ENCODE results near the gene DENND1A. TPM values are rescaled to one million over a fixed set of nuclear protein-coding genes. Genes with fewer than 3 reads are reported as not detected.

Gene DENND1A
- total RNA-seq, 2 experiments from 2014 or later = 21.9 to 23.3 TPM

DNA sequence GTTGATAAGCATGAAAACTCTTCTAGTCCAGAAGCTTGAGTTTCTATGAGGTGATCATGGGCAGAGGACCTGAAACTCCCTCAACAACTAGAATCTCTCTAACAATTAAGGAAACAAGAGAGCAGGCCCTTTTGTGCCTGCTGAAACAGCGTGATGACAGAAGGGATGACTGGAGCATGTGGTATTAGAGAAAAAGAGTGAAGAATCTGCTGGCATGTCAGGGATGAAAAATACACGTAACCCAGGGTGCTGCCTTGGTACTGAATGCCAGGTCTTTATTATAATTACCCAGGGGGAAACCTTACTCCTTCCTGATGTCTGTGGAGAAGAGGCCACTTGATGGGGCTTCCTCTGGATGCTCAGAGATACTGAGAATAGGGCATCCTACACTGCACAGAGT is 406.1 kb downstream of the DENND1A start:
- Mint-ChIP-seq H3K4me3 (no peak overlapping the region), H3K27ac (no peak overlapping the region), H3K9me3 (no peaks in the 10 kb centered on the region), H3K36me3 (ENCODE audit: low read depth) (peaks cover 1% of the 10 kb centered on the region), H3K27me3 (no peaks in the 10 kb centered on the region), H3K4me1 (ENCODE audit: low read depth) (no peaks in the 10 kb centered on the region)
- ChIA-PET CTCF (no interaction called here), POLR2A (no interaction called here)
- DNase-seq (no peak), ATAC-seq (no peak)
- TF ChIP-seq, protein P1, sequence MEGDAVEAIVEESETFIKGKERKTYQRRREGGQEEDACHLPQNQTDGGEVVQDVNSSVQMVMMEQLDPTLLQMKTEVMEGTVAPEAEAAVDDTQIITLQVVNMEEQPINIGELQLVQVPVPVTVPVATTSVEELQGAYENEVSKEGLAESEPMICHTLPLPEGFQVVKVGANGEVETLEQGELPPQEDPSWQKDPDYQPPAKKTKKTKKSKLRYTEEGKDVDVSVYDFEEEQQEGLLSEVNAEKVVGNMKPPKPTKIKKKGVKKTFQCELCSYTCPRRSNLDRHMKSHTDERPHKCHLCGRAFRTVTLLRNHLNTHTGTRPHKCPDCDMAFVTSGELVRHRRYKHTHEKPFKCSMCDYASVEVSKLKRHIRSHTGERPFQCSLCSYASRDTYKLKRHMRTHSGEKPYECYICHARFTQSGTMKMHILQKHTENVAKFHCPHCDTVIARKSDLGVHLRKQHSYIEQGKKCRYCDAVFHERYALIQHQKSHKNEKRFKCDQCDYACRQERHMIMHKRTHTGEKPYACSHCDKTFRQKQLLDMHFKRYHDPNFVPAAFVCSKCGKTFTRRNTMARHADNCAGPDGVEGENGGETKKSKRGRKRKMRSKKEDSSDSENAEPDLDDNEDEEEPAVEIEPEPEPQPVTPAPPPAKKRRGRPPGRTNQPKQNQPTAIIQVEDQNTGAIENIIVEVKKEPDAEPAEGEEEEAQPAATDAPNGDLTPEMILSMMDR (IDR thresholded peaks at IDR 0.05) = no peak
- intact Hi-C loops (cut with micrococcal nuclease) = loop anchor here (10.0 kb wide), 1 partner anchor 119 kb away; no protein-coding TSS in a partner anchor

DNA sequence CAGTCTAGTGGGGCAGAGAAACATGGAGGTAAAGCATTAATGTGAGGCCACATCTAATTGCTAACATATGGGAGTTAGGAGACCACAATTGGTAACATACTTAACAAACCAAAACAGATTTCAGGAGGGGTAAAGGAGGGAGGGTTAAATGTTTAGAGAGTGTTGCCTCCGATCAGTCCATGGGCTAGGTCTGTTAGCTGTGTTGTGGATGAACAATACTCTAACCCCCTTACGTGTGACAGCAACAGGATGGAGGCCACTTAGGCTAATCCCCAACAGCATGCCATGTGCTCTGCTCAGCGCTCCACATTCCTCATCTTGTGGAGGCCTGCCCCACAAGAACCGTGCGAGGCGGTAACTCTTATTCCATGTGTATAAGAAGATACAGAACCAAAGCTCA is 406.9 kb downstream of the DENND1A start:
- POLR2A ChIA-PET = no interaction called here
- Mint-ChIP-seq H3K27me3 (no peaks in the 10 kb centered on the region), H3K27ac (no peak overlapping the region), H3K4me3 (no peak overlapping the region), H3K9me3 (no peaks in the 10 kb centered on the region), H3K36me3 (ENCODE audit: low read depth) (no peaks in the 10 kb centered on the region), H3K4me1 (ENCODE audit: low read depth) (no peaks in the 10 kb centered on the region)
- TF ChIP-seq, protein P1 (IDR thresholded peaks at IDR 0.05) = no peak
- no peak for DNase-seq
- intact Hi-C loops (cut with micrococcal nuclease) = loop anchor here (10.0 kb wide), 1 partner anchor 118 kb away; no protein-coding TSS in a partner anchor
- CTCF ChIA-PET = interaction anchor here (0.7 kb wide), 1 partner anchor 135 kb away, joined by 3 read pairs; no protein-coding TSS in a partner anchor
- no peak for ATAC-seq

DNA sequence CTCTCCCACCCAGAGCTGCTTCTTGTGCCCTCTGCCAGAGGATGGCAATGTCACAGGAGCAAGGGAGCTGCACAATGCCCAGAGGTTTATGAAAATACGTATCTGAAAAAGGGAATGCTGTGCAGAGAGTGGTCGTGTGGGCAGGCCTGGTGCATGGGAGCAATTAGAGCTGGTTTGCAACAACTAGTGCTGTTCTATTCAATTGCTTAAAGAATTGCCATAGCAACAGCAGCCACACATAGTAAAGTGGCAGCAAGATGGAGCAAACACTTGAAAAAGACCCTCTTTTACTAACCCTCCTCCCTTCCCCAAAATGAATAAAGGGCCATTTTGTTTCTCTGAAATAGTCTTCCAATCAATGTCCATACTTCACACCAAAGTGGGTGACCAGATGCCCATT is 407.7 kb downstream of the DENND1A start:
- ATAC-seq = no peak
- intact Hi-C loops (cut with micrococcal nuclease) = loop anchor here (10.0 kb wide), 1 partner anchor 117 kb away; no protein-coding TSS in a partner anchor
- ChIA-PET CTCF (no interaction called here), POLR2A (no interaction called here)
- Mint-ChIP-seq H3K4me3 (no peak overlapping the region), H3K36me3 (ENCODE audit: low read depth) (no peaks in the 10 kb centered on the region), H3K27ac (no peak overlapping the region), H3K9me3 (no peaks in the 10 kb centered on the region), H3K27me3 (no peaks in the 10 kb centered on the region), H3K4me1 (ENCODE audit: low read depth) (no peaks in the 10 kb centered on the region)
- DNase-seq = no peak
- TF ChIP-seq, protein P1 (IDR thresholded peaks at IDR 0.05) = no peak

DNA sequence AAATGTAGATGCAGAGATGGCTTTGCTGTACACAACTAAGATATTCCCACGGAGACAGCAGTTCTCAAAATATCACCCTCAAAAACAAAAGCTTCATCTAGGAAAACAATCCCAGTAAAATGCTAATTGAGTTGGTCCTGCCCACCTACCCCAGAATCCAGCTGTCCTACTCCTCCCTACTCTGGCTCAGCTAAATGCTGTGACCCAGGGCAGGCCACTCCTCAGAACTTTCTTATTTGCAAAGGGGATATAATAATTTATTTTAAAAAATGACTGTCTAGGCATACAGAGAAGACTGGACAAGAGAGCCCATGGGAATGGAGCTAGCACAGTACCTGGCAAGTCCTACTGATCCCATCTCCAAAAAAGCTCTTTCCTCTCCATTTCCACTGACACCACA is 411.6 kb downstream of the DENND1A start:
- Mint-ChIP-seq H3K27ac (no peak overlapping the region), H3K9me3 (no peaks in the 10 kb centered on the region), H3K27me3 (no peaks in the 10 kb centered on the region), H3K4me1 (ENCODE audit: low read depth) (no peaks in the 10 kb centered on the region), H3K4me3 (no peak overlapping the region), H3K36me3 (ENCODE audit: low read depth) (no peaks in the 10 kb centered on the region)
- TF ChIP-seq, protein P1 (IDR thresholded peaks at IDR 0.05) = no peak
- no peak for DNase-seq
- CTCF ChIA-PET = interaction anchor here (0.9 to 1.4 kb wide), 2 partner anchors 9 to 110 kb away, joined by 3 read pairs; no protein-coding TSS in a partner anchor
- ATAC-seq = no peak
- POLR2A ChIA-PET = no interaction called here
- intact Hi-C loops (cut with micrococcal nuclease) = no loop called here

DNA sequence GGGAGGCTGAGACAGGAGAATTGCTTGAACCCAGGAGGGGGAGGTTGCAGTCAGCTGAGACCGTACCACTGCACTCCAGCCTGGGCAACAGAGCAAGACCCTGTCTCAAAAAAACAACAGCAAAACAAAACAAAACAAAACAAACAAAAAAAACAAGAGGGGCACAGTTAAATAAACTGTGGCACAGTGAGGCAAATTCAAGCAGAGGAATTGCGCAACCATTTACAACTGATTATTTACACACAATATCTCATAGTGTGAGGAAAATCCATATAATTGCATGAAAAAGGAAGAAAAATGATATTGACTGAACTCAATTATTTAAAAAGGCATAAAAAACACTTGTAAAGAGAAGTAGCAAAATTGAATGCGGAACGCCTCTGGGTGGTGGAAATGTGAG is 412.4 kb downstream of the DENND1A start:
- no peak for DNase-seq
- Mint-ChIP-seq H3K9me3 (no peaks in the 10 kb centered on the region), H3K27ac (no peak overlapping the region), H3K36me3 (ENCODE audit: low read depth) (no peaks in the 10 kb centered on the region), H3K4me3 (no peak overlapping the region), H3K4me1 (ENCODE audit: low read depth) (no peaks in the 10 kb centered on the region), H3K27me3 (no peaks in the 10 kb centered on the region)
- TF ChIP-seq, protein P1 (IDR thresholded peaks at IDR 0.05) = no peak
- intact Hi-C loops (cut with micrococcal nuclease) = no loop called here
- ATAC-seq = no peak
- CTCF ChIA-PET = interaction anchor here (1.4 kb wide), 1 partner anchor 109 kb away, joined by 3 read pairs; no protein-coding TSS in a partner anchor
- POLR2A ChIA-PET = no interaction called here

All from activated CD8-positive, alpha-beta T cell treated with anti-CD3 and anti-CD28 coated beads for 36 hours (primary cell).